Occipital lobe (tissue), 2 donors: Measurements from ENCODE around the gene WWOX. TPM values are rescaled to one million over a fixed set of nuclear protein-coding genes. Genes with fewer than 3 reads are reported as not detected.
A peak's percentile ranks its signal among the peaks of the same experiment; 100 is the strongest.

Source experiments
- DNase-seq: peaks from one replicate; lab custom pipeline; 2025; lab: John Stamatoyannopoulos, UW
- total RNA-seq: library from RNA; depleted of rRNA; stranded (reverse); fragments of >200 nt; gene quantifications from one replicate; pipeline ENCODE4 v1.2.3, GENCODE V29; 2014

Gene WWOX
- total RNA-seq, 1 donor from 2014 or later, result 20.9 TPM

DNA sequence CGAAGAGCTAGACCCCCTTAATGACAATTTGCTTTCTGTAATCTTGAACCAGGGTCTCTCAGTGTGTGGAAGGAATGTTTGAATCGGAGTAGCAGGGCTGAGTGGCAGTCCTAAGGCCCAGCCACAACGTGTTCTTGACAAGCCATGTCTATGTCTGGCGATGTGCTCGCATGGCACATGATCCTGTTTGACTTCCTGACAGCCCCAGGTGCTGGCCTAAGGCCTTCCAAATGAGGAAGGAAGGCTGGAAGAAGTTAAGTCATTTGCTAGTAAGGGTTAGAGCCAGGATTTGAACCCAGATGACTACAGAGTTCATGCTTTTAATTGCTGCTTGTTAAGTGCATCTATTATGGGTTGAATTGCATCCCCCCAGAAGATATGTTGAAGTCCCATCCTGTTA lies 1014.4 kb downstream of the WWOX start:
- DNase-seq, result no peak

DNA sequence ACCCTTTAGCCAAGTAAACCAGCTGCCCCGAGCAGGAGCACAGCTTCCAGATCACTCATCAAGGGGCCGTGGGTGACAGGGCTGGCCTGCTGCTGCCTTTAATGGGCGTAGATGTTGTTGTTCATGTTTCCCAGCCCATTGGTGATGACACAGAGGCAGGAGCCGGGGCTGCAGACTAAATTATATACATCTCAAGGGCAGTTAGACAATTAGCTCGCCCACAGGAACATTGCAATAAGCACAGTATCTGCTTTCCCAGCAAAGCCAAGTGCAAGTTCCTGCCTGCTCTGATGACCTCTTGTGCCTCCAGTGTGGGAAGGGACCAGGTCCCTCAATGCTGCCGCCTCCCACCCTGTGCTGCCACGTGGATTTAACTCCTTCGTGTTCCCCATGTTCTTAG lies 1015.3 kb downstream of the WWOX start:
- no peak for DNase-seq

DNA sequence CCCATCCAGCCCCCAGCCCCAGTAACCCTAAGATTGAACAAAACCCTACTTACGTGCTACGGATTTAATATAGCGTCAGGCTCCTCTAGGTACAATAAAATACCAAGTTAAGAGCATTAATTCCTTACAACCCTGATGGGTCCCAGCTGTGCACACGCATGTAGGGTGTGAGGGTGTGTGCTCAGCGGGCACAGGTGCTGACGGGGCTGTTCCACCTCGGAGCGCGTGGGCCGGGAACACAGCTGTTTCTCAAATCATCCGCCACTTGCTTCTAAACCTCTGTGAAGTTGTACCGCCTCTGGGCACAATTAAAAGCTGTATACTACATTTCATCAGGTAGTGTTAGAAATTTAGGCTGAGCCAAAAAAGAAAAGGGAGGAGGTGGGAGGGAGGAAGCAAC lies 1022.5 kb downstream of the WWOX start:
- DNase-seq, result no peak

DNA sequence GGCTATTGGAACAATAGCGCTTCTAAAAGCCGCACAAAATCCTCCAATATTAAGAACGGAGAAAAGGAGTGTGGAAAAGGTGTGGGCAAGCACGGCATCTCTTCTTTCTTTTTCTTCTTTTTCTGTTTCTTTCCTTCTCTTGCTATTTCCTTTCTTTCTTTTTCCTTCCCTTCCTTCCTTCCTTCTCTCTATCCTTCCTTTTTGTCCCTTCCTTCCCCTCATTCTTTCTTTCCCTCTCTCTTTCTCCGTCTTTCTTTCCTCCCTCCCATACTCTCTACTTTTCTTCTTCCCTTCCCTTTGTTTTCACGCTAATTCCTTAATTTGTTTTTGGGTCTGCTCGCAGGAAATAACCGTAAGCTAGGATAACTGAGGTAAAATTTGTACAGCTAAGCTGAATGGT lies 1022.9 kb downstream of the WWOX start:
- DNase-seq, result no peak

DNA sequence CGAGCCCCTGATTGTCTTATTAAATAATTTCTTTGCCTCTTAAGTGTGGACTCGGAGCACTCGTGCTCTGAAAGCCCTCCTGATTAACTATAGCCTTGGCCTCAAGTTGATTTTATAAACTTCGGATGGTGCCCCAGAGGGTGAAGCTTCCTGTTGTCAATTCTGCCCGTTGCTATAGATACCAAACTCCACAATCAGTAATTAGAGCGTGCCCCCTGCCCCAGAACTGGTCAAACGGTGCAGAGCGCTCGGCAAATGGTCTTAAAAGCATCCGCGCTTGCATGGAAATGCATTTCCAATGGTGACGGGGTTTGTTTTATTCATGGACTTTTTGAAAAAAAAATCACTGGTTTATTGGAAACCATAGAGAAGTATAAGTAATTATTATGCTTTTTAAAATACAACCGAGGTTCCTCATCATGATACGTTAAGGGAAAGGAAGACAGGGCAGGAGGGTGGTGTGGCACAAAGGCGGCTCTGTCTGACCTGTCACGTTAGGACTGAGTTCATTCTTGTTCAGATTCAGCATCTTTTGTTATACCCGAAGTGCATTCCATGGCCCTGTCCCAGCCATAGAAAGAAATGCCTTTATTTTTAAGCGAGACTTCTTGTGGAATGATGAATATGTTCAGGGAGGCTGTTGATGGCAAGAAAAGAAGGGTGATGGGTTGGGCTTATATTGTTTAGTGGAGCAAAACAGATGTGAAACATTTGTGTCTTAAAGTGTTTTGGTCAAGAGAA lies 1024.7 kb downstream of the WWOX start:
- no peak for DNase-seq

DNA sequence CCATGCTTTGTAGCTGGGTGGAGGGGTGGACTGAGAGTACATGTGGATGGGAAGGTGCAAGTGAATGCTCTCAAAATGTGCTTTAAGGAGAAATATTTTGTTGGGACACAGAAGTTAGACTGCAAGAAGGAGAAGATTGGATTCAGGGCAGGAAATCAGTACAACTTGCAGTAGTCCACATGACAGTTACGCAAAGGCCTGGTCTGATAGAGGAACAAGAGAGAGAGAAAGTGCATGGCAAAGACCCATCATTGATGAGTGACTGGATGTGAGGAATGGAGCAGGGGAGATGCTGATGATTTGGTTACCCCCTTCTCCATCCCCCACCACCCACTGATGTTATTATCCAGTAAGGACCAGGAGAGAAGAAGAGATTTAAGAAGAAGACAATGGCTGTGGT lies 1028.3 kb downstream of the WWOX start:
- DNase-seq, result no peak

DNA sequence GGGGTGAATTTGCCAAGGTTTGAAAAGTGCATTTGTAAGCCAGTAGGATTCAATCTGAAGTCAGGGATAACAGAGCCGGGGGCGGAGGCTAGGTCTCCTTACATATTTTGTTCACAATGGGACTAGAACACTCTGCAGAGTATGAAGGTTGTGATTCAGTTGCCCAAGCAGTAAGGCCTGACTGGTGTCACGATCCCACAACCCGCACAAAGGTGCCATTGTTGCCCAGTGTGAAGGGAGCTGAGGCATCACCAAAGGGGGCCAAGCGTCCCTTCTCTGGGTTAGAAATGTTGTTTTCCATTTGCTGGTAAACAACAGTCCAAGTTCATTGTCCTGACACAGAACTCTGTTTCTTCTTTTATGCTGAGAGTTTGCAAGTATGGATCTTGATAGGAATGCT lies 1029.3 kb downstream of the WWOX start:
- DNase-seq, result no peak

DNA sequence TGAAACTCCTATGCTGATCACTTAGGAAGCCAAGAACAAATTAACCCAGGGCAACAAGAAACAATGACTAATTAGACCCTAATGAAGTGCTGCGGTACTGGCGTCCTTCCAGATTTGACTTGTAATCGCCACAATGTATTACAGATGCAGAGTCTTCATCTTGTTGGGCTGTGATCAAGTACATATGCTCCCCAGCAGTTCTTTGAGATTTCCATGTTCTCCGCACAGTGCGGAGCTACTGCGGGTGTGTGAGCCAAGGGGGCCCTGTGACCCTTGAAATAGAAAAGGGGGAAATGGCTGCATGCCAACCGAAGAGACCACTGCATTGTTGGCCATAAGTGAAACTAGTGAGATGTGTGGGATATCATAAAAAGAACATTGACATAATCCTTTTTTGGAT lies 1031.2 kb downstream of the WWOX start:
- no peak for DNase-seq

DNA sequence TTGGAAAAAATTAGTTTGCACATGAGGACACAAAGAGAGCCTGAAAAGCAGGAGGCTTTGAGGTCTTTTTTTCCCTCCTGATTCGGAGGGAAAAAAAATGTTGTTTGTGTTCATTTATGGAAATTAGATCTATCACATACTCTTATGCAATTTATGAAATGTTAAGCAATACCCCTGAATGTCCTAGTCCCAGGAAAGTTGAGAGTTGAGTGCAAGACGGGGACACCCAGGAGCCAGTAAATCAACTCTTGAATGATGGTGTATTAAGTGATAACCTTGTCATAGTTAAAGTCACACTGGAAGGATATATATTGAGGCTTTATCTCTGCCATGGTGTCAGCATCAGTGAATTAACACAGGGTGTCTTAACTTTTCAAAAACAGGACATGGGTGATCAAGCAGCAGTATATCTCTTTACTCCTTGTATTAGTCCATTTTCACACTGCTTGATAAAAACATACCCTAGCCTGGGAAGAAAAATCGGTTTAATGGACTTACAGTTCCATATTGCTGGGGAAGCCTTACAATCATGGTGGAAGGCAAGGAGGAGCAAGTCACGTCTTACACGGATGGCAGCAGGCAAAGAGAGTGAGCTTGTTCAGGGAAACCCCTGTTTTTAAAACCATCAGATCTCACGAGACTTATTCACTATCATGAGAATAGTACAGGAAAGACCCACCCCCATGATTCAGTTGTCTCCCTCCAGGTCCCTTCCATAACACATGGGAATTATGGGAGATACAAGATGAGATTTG lies 1032.0 kb downstream of the WWOX start:
- DNase-seq, result no peak

DNA sequence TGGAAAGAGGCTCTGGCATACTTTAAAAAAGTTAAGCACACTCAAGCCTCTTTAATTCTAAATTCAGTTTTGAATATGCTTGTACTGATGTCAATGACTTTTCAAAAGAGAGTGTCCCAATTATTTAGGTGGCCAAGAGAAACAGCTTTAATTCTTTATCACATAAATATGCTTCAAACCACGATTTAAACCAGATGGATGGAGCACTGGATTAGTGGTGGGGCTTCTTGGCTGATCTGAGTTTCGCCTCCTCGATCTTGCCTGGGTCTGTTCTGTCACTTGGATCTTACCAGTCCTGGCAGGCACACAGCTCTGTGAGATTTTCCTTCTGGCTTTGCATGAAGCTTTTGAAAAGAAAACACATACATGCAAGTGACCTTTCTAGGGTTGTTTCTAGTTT lies 1033.2 kb downstream of the WWOX start:
- no peak for DNase-seq

DNA sequence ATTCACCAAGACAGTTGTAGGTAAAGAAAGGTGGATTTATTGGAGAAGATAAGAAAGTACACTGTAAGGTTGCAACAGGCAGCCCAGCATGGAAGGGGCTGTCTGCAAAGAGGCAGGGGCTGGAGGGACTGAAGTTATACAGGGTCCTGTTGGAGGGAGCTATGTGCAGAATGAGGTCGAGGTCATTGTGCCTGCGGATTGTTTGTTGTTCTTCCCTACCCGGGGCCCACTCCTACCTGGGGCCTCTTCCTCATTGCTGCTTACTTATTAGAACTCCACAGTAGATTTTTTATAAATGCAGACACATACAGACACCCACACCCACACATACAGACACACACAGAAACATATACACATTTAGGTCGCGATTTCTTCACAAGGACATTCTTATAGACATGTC lies 1034.8 kb downstream of the WWOX start:
- DNase-seq, result no peak

DNA sequence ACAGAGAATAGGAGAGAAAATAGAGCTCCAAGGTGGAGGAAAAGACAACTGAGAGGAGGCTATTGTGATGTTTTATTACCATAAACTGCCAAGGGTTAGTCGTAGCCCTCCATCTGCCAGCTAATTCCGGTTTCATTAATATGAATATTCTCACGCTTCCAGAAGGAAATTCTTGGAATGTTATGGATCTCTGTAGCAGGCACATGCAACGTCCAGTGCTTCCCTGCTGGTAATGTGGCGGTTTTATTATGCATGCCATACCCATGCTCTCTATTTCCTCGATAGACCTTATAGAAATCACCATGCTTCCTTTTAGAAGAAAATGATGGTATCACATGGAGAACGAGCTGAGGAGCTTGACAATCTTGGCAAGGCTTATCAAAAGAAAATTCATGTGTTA lies 1037.5 kb downstream of the WWOX start:
- no peak for DNase-seq

DNA sequence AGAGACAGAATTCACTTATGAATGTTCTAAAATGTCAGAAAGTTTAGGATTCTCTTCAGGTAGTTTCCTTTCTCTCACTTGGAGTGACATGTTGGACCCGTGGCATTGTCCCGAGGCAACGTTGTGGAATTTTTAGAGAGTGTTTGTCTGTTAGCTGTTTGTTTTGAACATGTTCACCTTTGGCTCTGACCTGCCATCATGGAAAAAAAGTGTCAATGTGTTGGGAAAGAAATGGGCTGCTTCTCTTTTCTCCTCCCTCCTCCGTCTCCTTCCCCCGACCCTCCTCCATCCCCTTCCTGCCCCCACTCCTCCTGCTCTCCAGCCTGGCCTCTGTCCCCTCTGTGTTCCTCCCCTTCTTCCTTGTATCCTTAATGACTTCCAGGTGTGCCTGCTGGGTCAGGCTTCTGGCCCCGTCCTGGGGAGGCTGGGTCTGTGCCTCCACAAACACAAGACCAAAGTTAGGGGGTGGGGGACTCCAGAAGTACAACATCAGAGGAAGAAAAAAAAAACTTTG lies 1038.0 kb downstream of the WWOX start:
- no peak for DNase-seq

DNA sequence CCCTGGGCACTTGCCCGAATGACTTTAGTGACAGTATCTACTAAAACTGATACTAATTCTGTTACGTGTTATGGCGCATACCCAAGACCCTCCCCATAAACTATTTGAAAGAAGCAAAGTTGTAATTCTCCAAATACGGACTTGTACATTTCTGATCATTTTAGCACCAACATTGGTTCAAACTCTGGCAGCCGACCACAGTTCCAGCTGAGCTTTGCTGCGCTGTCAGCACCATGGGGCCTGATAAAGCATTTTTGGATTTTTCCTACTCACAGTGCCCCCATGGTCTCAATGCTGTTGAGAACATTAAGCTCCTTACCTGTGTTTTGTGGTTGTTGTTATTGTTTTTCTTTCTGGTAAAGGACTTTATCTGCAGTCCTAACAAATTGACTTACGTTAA lies 1040.3 kb downstream of the WWOX start:
- DNase-seq, result no peak

DNA sequence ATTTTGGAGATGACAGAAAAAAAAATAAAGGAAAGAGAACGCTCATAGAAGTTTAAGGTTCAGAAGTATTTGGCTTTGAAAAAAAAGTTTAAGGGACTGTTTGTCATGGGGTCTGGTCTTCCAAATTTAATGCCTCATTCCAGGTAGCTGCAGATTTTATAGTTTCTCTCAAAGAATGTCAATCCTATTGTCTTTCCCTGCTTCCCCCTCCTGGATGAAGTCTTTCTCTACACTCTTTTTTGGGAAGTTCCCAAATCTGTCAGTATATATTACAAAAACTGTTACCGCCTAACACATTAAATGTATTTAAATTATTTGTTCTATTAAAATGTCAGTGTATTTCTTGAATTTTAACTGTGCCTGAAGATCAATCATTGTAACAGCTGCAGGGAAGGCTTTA lies 1043.6 kb downstream of the WWOX start:
- no peak for DNase-seq

DNA sequence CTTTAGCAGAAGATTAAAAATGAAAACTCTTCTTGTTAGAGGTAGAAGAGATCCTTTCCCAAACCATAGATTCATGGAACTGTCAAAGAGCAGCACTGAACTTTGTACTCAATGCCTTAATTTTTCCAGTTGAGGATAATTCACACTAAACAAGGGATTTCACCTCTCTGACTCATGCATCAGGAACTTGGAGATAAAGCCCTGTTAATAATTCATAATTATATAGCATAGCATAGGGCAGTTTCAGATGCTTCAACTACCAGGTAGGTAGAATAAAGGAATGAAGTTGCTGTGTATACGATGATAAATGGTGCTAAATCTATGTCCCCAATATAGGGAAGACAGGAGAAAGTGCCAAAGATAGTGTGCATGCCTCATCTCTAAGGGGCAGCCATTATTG lies 1050.7 kb downstream of the WWOX start:
- DNase-seq, result no peak

DNA sequence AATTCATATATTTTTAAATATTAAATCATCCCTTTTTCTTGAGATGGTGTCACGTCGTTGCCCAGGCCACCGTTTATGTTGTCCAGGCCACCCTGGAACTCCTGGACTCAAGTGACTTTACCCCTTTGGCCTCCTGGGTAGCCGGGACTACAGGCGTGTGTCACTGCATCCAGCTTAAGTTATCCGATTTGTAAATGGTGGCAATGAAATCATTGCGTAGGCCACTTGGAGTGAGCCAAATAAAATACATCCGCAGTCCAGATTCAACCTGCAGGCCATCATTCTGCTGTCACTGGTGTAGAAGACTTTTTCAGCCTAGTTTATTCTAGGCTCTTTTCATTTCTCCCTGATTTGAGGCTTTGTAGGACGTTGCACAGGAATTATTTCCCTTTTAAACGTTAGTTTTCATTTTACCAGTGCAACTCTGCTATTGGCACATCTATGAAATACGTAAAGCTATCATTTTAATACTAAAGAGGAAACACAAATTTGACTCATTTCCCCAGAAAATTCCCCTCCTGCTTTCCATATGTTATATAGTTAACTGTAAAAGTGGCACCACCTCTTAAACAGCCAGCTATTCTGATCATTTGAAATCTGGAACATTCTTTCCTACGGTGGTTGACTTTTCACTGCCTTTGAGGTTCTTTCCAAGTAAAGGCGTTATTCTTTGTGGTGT lies 1051.3 kb downstream of the WWOX start:
- DNase-seq, result no peak

DNA sequence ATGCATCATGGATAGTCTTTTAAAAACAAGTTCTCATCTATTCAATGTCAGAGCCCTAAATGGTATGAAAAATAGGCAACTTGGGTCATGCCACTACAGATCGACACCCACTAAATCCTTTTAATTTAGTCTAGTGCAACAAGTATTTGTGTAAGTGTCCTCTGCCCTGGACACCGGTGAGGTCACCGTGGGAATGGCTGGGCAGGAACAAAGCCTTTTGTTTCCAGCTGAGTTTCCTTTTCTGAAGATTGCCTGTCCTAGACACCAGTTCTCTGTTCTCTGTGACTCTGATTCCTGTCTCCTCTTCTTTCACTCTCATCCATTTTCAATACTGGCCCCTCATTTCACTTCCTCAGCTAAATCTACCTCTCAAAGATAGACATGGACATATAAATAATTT lies 1054.6 kb downstream of the WWOX start:
- DNase-seq, result peak; percentile 10

DNA sequence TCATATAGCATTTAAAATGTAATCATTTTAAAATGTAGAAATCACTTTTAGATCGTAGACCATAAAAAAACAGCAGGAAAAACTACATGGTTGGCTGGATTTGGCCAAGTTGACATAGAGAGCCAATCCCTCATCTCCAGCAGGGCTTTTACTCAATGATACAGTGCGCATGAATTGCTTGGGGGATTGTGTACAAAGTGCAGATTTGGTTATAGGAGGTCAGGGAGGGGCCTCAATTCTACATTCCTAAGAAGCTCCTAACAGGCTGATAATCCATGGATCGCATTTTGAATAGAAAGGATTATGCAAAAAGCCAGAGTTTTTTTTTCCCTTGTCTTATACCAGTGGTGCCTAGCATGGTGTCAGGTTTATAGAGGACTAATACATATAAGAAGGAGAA lies 1056.0 kb downstream of the WWOX start:
- no peak for DNase-seq

DNA sequence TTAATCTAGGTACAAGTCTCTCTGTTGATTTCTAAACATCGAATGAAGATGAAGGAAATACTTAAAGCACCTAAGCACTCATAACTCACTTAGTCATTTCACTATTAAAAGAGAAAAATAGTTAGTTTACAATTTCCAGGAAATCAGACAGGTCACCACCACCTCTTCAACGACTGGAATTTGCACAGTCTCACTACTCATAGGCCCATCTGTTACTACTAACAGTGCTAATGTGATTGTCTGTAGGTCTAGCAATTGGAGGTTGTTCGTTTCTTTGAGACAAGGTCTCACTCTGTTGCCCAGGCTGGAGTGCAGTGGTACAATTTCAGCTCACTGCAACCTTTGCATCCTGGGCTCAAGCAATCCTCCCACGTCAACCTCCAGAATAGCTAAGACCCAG lies 1056.5 kb downstream of the WWOX start:
- DNase-seq, result no peak

DNA sequence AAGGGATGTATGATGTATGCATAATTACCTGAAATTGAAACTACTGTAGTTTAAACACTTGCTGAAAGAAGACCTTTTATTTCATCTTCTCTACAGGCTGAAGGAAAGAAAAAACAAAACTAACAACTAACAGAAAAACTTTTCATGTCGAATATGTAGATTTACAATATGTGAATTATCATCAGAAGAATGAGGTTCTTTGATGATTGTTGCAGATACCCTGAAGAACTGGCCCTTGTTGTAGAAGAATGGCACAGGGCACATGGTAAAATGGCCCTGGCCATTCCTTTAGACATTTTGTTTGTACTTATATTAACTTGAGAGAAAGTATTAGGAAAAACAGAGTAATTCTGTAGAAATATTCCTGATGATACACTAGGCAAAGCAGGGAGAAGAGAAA lies 1057.3 kb downstream of the WWOX start:
- DNase-seq, result no peak

DNA sequence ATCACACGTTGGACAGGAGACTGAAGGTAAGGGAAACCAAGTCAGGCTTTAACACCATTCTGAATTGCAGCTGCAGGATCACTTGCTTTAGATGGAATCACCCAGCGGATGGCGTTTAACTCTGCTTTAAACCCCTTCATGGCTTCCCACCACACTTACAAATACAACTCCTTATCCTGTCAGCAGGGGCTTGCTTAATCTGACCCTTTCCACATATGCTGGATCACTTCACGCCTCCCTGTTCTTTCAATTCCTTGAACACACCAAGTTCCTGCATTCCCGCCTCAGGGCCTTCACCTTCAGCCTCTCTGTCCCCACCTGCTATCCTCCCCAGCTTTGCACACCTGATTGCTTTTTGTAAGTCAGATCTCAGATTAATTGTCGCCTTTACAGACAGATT lies 1058.9 kb downstream of the WWOX start:
- DNase-seq, result no peak
